K562 (cell line): ENCODE data around the gene PDK3. TPM values are rescaled to one million over a fixed set of nuclear protein-coding genes. Genes with fewer than 3 reads are reported as not detected.
A peak's percentile ranks its signal among the peaks of the same experiment; 100 is the strongest.

Source experiments
- ATAC-seq: fragments of 200-7000 bp; cut with Tn5 transposase; 3 replicates; pipeline ENCODE4 v1.9.1; 2020; ENCODE audit warnings: moderate library complexity
- BruUV-seq: library from RNA; stranded (reverse); fragments of 400-500 nt; replicated peaks from 2 replicates; lab custom pipeline; 2021; lab: Mats Ljungman, UMichigan
- CTCF ChIA-PET: fragments of 300-600 bp; formaldehyde crosslinking; extraction: SDS; loops from one replicate; lab custom pipeline; 2021; ENCODE audit warnings: low intra/inter-chr PET ratio; lab: Yijun Ruan, JAX
- POLR2A ChIA-PET: fragments of 300-600, 350-650 bp; sonication (Branson Sonifier 250); formaldehyde crosslinking; extraction: SDS; loops from one replicate; lab custom pipeline; 2021; ENCODE audit warnings: antibody characterized with exemption, inconsistent platforms; lab: Yijun Ruan, JAX
- DNase-seq, 4 experiments: peaks; one replicate each; pipeline versions ENCODE4 v3.0.0 to v3.0.0-alpha.2; 2011 to 2018; ENCODE audit warnings: low spot score in 3 of 4, mixed read lengths in 3 of 4; ENCODE audit errors: extremely low read depth in 1 of 4
- FAIRE-seq: peaks from 2 replicates; lab custom pipeline; 2011; peaks lifted over from hg19 to GRCh38; lab: Jason Lieb, UNC
- H2AFZ ChIP-seq: 2 replicates; pipeline ENCODE4 v1.6.0; 2011; ENCODE audit warnings: low read depth, low read length, control low read depth, inconsistent platforms
- H3K27ac ChIP-seq: fragments of 200-600 bp; 3 replicates; pipeline ENCODE4 v1.8.0; 2011; ENCODE audit warnings: low read depth, mild to moderate bottlenecking, control low read depth, inconsistent platforms, low read length, moderate library complexity, mixed read lengths; ENCODE audit errors: extremely low read depth
- H3K27me3 ChIP-seq, 2 experiments: fragments of 300-600 bp in 1 of 2; 2 replicates in 1 of 2; 3 replicates in 1 of 2; pipeline versions ENCODE4 v1.6.0 to v1.8.0; 2011; ENCODE audit warnings: inconsistent platforms in 2 of 2, low read length in 2 of 2, mild to moderate bottlenecking in 1 of 2, mixed read lengths in 1 of 2, moderate library complexity in 1 of 2; ENCODE audit not compliant: control insufficient read depth in 2 of 2, insufficient read depth in 2 of 2
- H3K36me3 ChIP-seq: fragments of 300-600 bp; 3 replicates; pipeline ENCODE4 v1.8.0; 2011; ENCODE audit warnings: mild to moderate bottlenecking, low read length, inconsistent platforms; ENCODE audit not compliant: control insufficient read depth, insufficient read depth
- H3K4me1 ChIP-seq, 2 experiments: fragments of 200-600 bp in 1 of 2; replicated peaks in 1 of 2; 2 replicates in 1 of 2; 3 replicates in 1 of 2; pipeline versions ENCODE4 v1.5.1 to v1.8.0; 2011; ENCODE audit warnings: inconsistent platforms in 2 of 2, low read length in 2 of 2, mild to moderate bottlenecking in 1 of 2, mixed read lengths in 1 of 2, moderate library complexity in 1 of 2; ENCODE audit not compliant: control insufficient read depth in 2 of 2, insufficient read depth in 2 of 2
- H3K4me2 ChIP-seq: 2 replicates; pipeline ENCODE4 v1.6.1; 2011; ENCODE audit warnings: low read length, control low read depth, inconsistent platforms, mixed read lengths; ENCODE audit not compliant: insufficient read depth
- H3K4me3 ChIP-seq: fragments of 200-600 bp; sonication (generic), shearing (Covaris generic); 2 replicates; pipeline ENCODE4 v1.5.1; 2016; ENCODE audit warnings: control low read depth, inconsistent platforms
- H3K79me2 ChIP-seq: fragments of 200-600 bp; 3 replicates; pipeline ENCODE4 v1.8.0; 2011; ENCODE audit warnings: low read length, inconsistent platforms; ENCODE audit not compliant: control insufficient read depth, insufficient read depth
- H3K9ac ChIP-seq, 2 experiments: 2 replicates each; pipeline versions ENCODE4 v1.6.0 to v1.6.1; 2011; ENCODE audit warnings: low read depth in 2 of 2, low read length in 2 of 2, control low read depth in 1 of 2, inconsistent platforms in 1 of 2, mild to moderate bottlenecking in 1 of 2, mixed read lengths in 1 of 2; ENCODE audit not compliant: insufficient read depth in 1 of 2
- H3K9me1 ChIP-seq: one replicate; pipeline ENCODE4 v1.6.0; 2011; ENCODE audit warnings: inconsistent platforms, mild to moderate bottlenecking, low read length, moderate library complexity; ENCODE audit not compliant: control insufficient read depth, insufficient read depth
- H3K9me3 ChIP-seq: replicated peaks from 2 replicates; pipeline ENCODE4 v1.5.1; 2011; ENCODE audit warnings: low read depth, low read length, inconsistent platforms; ENCODE audit not compliant: control insufficient read depth, insufficient read depth
- H4K20me1 ChIP-seq: replicated peaks from 2 replicates; pipeline ENCODE4 v1.6.1; 2011; ENCODE audit warnings: low read length, inconsistent platforms, mixed read lengths; ENCODE audit not compliant: control insufficient read depth, insufficient read depth
- CREM ChIP-seq: IDR thresholded peaks from 2 replicates; pipeline ENCODE4 v1.6.1; 2014; ENCODE audit warnings: antibody characterized with exemption, low read depth
- DEAF1 ChIP-seq: fragments of 450-650 bp; formaldehyde crosslinking; IDR thresholded peaks from 2 replicates; pipeline ENCODE4 v1.4.0; 2020; ENCODE audit warnings: mild to moderate bottlenecking, moderate library complexity
- DMBX1 ChIP-seq: fragments of 250-450 bp; sonication (Bioruptor Pico); IDR thresholded peaks from 2 replicates; pipeline ENCODE4 v1.8.0; 2022; ENCODE audit warnings: inconsistent platforms, mild to moderate bottlenecking, moderate library complexity, borderline replicate concordance
- NCOA6 ChIP-seq: fragments of 450-650 bp; IDR thresholded peaks from 2 replicates; pipeline ENCODE4 v1.6.1; 2017; ENCODE audit warnings: mild to moderate bottlenecking
- PRMT5 ChIP-seq: sonication (generic); formaldehyde crosslinking; IDR thresholded peaks from 2 replicates; pipeline ENCODE4 v1.5.0; 2020; ENCODE audit warnings: missing genetic modification reagents
- SPI1 ChIP-seq: IDR thresholded peaks from 2 replicates; pipeline ENCODE4 v1.6.1; 2011; ENCODE audit warnings: low read depth, low read length, control low read depth, borderline replicate concordance
- WGBS: fragments of 100-300 bp; shearing (Covaris generic); methylation state at CpG from one replicate; pipeline ENCODE4 v1.1.6; 2016; ENCODE audit warnings: low coverage, mixed read lengths; ENCODE audit not compliant: insufficient coverage; ENCODE audit errors: missing lambda C conversion rate; 5-methylcytosine and 5-hydroxymethylcytosine counted together
- in situ Hi-C: fragments of 300-500 bp; cut with MboI; formaldehyde crosslinking; loops from 4 replicates; pipeline ENCODE4 v1.15.0; 2018; ENCODE audit warnings: inconsistent platforms, mixed read lengths
- intact Hi-C: fragments of 100-400 bp; cut with micrococcal nuclease; formaldehyde crosslinking; loops from 2 replicates; pipeline ENCODE4 v1.14.2; 2022
- polyA plus RNA-seq, 8 experiments: library from polyadenylated mRNA; depleted of rRNA in 4 of 8; stranded (reverse) in 5 of 8; unstranded in 3 of 8; fragments of >200 nt; fragmentation: Nextera tagmentation in 2 of 8; fragmentation: Illumina TruSeq in 1 of 8; extraction: Ambion mirVana in 2 of 8; extraction: Trizol in 1 of 8; gene quantifications; 2 replicates each; pipeline versions ENCODE4 v1.2.1 to v1.2.3, GENCODE V29; 2011 to 2014; ENCODE audit warnings: inconsistent platforms in 1 of 8, missing spikeins in 1 of 8
- small RNA-seq: library from RNA; depleted of rRNA; stranded (forward); fragments of <200 nt; gene quantifications from one replicate; pipeline ENCODE3, GENCODE V24; 2014
- total RNA-seq, 7 experiments: library from RNA; depleted of rRNA in 6 of 7; stranded (reverse); fragments of >200 nt in 6 of 7; fragmentation: Illumina TruSeq in 2 of 7; extraction: Trizol in 2 of 7; gene quantifications; 2 replicates each; pipeline versions ENCODE4 v1.2.1 to v1.2.3, GENCODE V29; 2011 to 2021; ENCODE audit warnings: low replicate concordance in 1 of 7

Gene PDK3
- total and polyA plus RNA-seq, 9 of the 15 experiments (the other 6 are each of a cell fraction or from before 2014, with no cell fraction given) = 0.20 to 4.9 (median 0.95) TPM

GRCh38 chrX:24575496-24575895 is 110.4 kb downstream of the PDK3 start (continued):
- no peak for TF ChIP-seq DEAF1 (CRISPR knock-in tag)
- TF ChIP-seq NCOA6 = no peak
- no peak for TF ChIP-seq SPI1
- no peak for TF ChIP-seq DMBX1

- no TSS peak for BruUV-seq
- H2AFZ ChIP-seq = no peak overlapping the region
- H3K27ac ChIP-seq = no peak overlapping the region
- POLR2A ChIA-PET = interaction anchor here (0.8 kb wide), 1 partner anchor 32 kb away, joined by 3 read pairs; no protein-coding TSS in a partner anchor
- no peak for FAIRE-seq
- intact Hi-C loops (no loop called here), in situ Hi-C loops (no loop called here)
- no peaks in the 10 kb centered on the region for H3K4me1 ChIP-seq
- no peaks in the 10 kb centered on the region for H3K79me2 ChIP-seq
- 0% methylated on average over 9 of the region's 9 CpGs for WGBS
- no peaks in the 10 kb centered on the region for H3K36me3 ChIP-seq
- 0 out of 2 replicates have a peak, but pooled peaks have one; percentile 27 for TF ChIP-seq CREM
- no peak for TF ChIP-seq PRMT5 (CRISPR knock-in tag)
- TF ChIP-seq, all 486 proteins: peak for 1
- no peak overlapping the region for H3K9ac ChIP-seq
- H3K27me3 ChIP-seq = peaks cover 3 to 6% of the 10 kb centered on the region in 2 experiments; a peak in 3 of 5 replicates
- ATAC-seq = no peak
- H3K9me3 ChIP-seq = no peaks in the 10 kb centered on the region
- no peak overlapping the region for H3K4me3 ChIP-seq
- H3K9me1 ChIP-seq = no peaks in the 10 kb centered on the region
- no peak overlapping the region for H3K4me2 ChIP-seq
- CTCF ChIA-PET = no interaction called here
- no peak for DNase-seq
- H4K20me1 ChIP-seq = no peaks in the 10 kb centered on the region
Measured at GRCh38 chrX:24577091-24577490, 112.0 kb downstream of the PDK3 start.

Small RNA genes within 50 kb of the gene (small RNA-seq; reads per million reads assigned to genes)
- gene SNRPEP9 = not detected

Other genes starting within 250 kb of the PDK3 start
- not detected in 2 replicates for gene SUPT20HL2, start 151.2 kb upstream of the PDK3 start, total RNA-seq (2014; rRNA removed)
- gene SUPT20HL2, start 151.2 kb upstream of the PDK3 start, total RNA-seq (2014; rRNA removed; fragmentation: Illumina TruSeq; extraction: Trizol) = not detected in 2 replicates
- not detected in 2 replicates for gene SUPT20HL2, start 151.2 kb upstream of the PDK3 start, total RNA-seq (2015; rRNA removed; fragmentation: Illumina TruSeq; extraction: Trizol)
- gene SUPT20HL2, start 151.2 kb upstream of the PDK3 start, total RNA-seq (2021) = not detected in 2 replicates
- not detected in 2 replicates for gene SUPT20HL2, start 151.2 kb upstream of the PDK3 start, polyA plus RNA-seq (2011; rRNA removed)
- not detected in 2 replicates for gene SUPT20HL2, start 151.2 kb upstream of the PDK3 start, polyA plus RNA-seq (2014; fragmentation: Illumina TruSeq; extraction: Trizol)
- not detected for gene SUPT20HL2, start 151.2 kb upstream of the PDK3 start, polyA plus RNA-seq (2014; fragmentation: Nextera tagmentation; extraction: Ambion mirVana)
- gene SUPT20HL2, start 151.2 kb upstream of the PDK3 start, polyA plus RNA-seq (2014; rRNA removed) = 0.04 TPM in 1 of 2 replicates, not detected in the other
- gene SUPT20HL1, start 104.6 kb upstream of the PDK3 start, total RNA-seq (2014; rRNA removed) = not detected in 2 replicates
- not detected in 2 replicates for gene SUPT20HL1, start 104.6 kb upstream of the PDK3 start, total RNA-seq (2014; rRNA removed; fragmentation: Illumina TruSeq; extraction: Trizol)
- not detected in 2 replicates for gene SUPT20HL1, start 104.6 kb upstream of the PDK3 start, total RNA-seq (2015; rRNA removed; fragmentation: Illumina TruSeq; extraction: Trizol)
- gene SUPT20HL1, start 104.6 kb upstream of the PDK3 start, total RNA-seq (2021) = not detected in 2 replicates
- not detected in 2 replicates for gene SUPT20HL1, start 104.6 kb upstream of the PDK3 start, polyA plus RNA-seq (2011; rRNA removed)
- not detected in 2 replicates for gene SUPT20HL1, start 104.6 kb upstream of the PDK3 start, polyA plus RNA-seq (2014; fragmentation: Illumina TruSeq; extraction: Trizol)
- not detected for gene SUPT20HL1, start 104.6 kb upstream of the PDK3 start, polyA plus RNA-seq (2014; fragmentation: Nextera tagmentation; extraction: Ambion mirVana)
- gene SUPT20HL1, start 104.6 kb upstream of the PDK3 start, polyA plus RNA-seq (2014; rRNA removed) = not detected in 2 replicates
- 0.04 and 0.05 TPM in 2 replicates for gene PCYT1B, start 182.1 kb downstream of the PDK3 start, total RNA-seq (2014; rRNA removed)
- 0.10 and 0.11 TPM in 2 replicates for gene PCYT1B, start 182.1 kb downstream of the PDK3 start, total RNA-seq (2014; rRNA removed; fragmentation: Illumina TruSeq; extraction: Trizol)
- gene PCYT1B, start 182.1 kb downstream of the PDK3 start, total RNA-seq (2015; rRNA removed; fragmentation: Illumina TruSeq; extraction: Trizol) = 0.04 and 0.19 TPM in 2 replicates
- gene PCYT1B, start 182.1 kb downstream of the PDK3 start, total RNA-seq (2021) = 0.07 and 0.13 TPM in 2 replicates
- gene PCYT1B, start 182.1 kb downstream of the PDK3 start, polyA plus RNA-seq (2011; rRNA removed) = 0.04 and 0.18 TPM in 2 replicates
- 0.06 and 0.34 TPM in 2 replicates for gene PCYT1B, start 182.1 kb downstream of the PDK3 start, polyA plus RNA-seq (2014; fragmentation: Illumina TruSeq; extraction: Trizol)
- gene PCYT1B, start 182.1 kb downstream of the PDK3 start, polyA plus RNA-seq (2014; fragmentation: Nextera tagmentation; extraction: Ambion mirVana) = under 1 TPM in 1 of 2 experiments, not detected in 1; 0.04 TPM
- gene PCYT1B, start 182.1 kb downstream of the PDK3 start, polyA plus RNA-seq (2014; rRNA removed) = 0.03 and 0.07 TPM in 2 replicates
- gene POLA1, start 228.6 kb downstream of the PDK3 start, total RNA-seq (2014; rRNA removed) = 27.4 and 27.8 TPM in 2 replicates
- 48.4 and 49.6 TPM in 2 replicates for gene POLA1, start 228.6 kb downstream of the PDK3 start, total RNA-seq (2014; rRNA removed; fragmentation: Illumina TruSeq; extraction: Trizol)
- 43.8 and 46.8 TPM in 2 replicates for gene POLA1, start 228.6 kb downstream of the PDK3 start, total RNA-seq (2015; rRNA removed; fragmentation: Illumina TruSeq; extraction: Trizol)
- gene POLA1, start 228.6 kb downstream of the PDK3 start, total RNA-seq (2021) = 34.4 and 35.4 TPM in 2 replicates
- 11.3 and 14.8 TPM in 2 replicates for gene POLA1, start 228.6 kb downstream of the PDK3 start, polyA plus RNA-seq (2011; rRNA removed)
- gene POLA1, start 228.6 kb downstream of the PDK3 start, polyA plus RNA-seq (2014; fragmentation: Illumina TruSeq; extraction: Trizol) = 29.9 and 35.7 TPM in 2 replicates
- 10 to 100 TPM in 1 of 2 experiments, 1 to 10 TPM in 1; 8.6 to 18.0 TPM for gene POLA1, start 228.6 kb downstream of the PDK3 start, polyA plus RNA-seq (2014; fragmentation: Nextera tagmentation; extraction: Ambion mirVana)
- gene POLA1, start 228.6 kb downstream of the PDK3 start, polyA plus RNA-seq (2014; rRNA removed) = 19.3 and 20.2 TPM in 2 replicates